Testis (tissue), 3 donors: ENCODE results near the gene CLUH. TPM values are rescaled to one million over a fixed set of nuclear protein-coding genes. Genes with fewer than 3 reads are reported as not detected.

ENCODE experiments used
- DNase-seq: peaks from one replicate; pipeline ENCODE4 v3.0.0-alpha.2; 2019
- H3K27ac ChIP-seq, 2 donors: fragments of 200-600 bp; sonication (generic); one replicate each; pipeline ENCODE4 v1.5.1; 2019
- H3K27me3 ChIP-seq: fragments of 200-600 bp; sonication (generic); one replicate; pipeline ENCODE4 v1.5.1; 2019
- H3K36me3 ChIP-seq: fragments of 200-600 bp; sonication (generic); one replicate; pipeline ENCODE4 v1.5.1; 2017; ENCODE audit warnings: low read depth; ENCODE audit errors: missing control alignments
- H3K4me1 ChIP-seq: fragments of 200-600 bp; sonication (generic); one replicate; pipeline ENCODE4 v1.5.1; 2019
- H3K4me3 ChIP-seq, 2 donors: fragments of 200-600 bp; sonication (generic); one replicate each; pipeline ENCODE4 v1.5.1; 2017 to 2019
- H3K9me3 ChIP-seq: fragments of 200-600 bp; sonication (generic); one replicate; pipeline ENCODE4 v1.5.1; 2017
- CTCF ChIP-seq, 3 experiments: fragments of 450-650 bp in 2 of 3; fragments of 200-600 bp in 1 of 3; sonication (generic) in 1 of 3; IDR thresholded peaks; one replicate each; pipeline ENCODE4 v1.5.1; 2016 to 2019; ENCODE audit warnings: antibody characterized with exemption in 3 of 3, mild to moderate bottlenecking in 2 of 3, moderate library complexity in 1 of 3
- POLR2A ChIP-seq: fragments of 450-650 bp; IDR thresholded peaks from one replicate; pipeline ENCODE4 v1.6.1; 2017; ENCODE audit warnings: antibody characterized with exemption, mild to moderate bottlenecking, moderate library complexity
- WGBS, 2 donors: methylation state at CpG; one replicate each; pipeline ENCODE4 v1.1.5; 2018; 5-methylcytosine and 5-hydroxymethylcytosine counted together
- intact Hi-C: fragments of 100-400 bp; cut with DNase I; formaldehyde crosslinking; loops from one replicate; pipeline ENCODE4 v1.15.1; 2023; ENCODE audit warnings: low total_unique reads
- polyA plus RNA-seq: library from polyadenylated mRNA; stranded (reverse); fragments of 350-450 nt; fragmentation: Illumina TruSeq; extraction: RNeasy Lipid Tissue Mini Kit (QIAGEN cat#74804); gene quantifications from one replicate; pipeline ENCODE4 v1.2.3, GENCODE V29; 2014; ENCODE audit warnings: low read depth, low replicate concordance; ENCODE audit not compliant: insufficient read depth
- total RNA-seq, 2 donors: library from RNA; depleted of rRNA; stranded (reverse); fragments of >200 nt; gene quantifications; one replicate each; pipeline ENCODE4 v1.2.3, GENCODE V29; 2016

Gene CLUH
- total and polyA plus RNA-seq, 3 donors from 2014 or later: 60.1 to 183 (median 173) TPM

GRCh38 chr17:2722611-2723010, 11.0 kb upstream of the CLUH start:
- 26 to 42% methylated on average over 6 to 10 of the region's 10 CpGs for WGBS, 2 donors
- intact Hi-C loops: no loop called here
- TF ChIP-seq CTCF (IDR thresholded peaks at IDR 0.05) (no peak), POLR2A (no peak)

GRCh38 chr17:2721603-2722002, 10.0 kb upstream of the CLUH start:
- intact Hi-C loops: no loop called here
- H3K4me3 ChIP-seq: no peak overlapping the region
- no peaks in the 10 kb centered on the region for H3K4me1 ChIP-seq
- no peaks in the 10 kb centered on the region for H3K9me3 ChIP-seq
- TF ChIP-seq CTCF (IDR thresholded peaks at IDR 0.05): no peak
- no peak for TF ChIP-seq POLR2A
- no peaks in the 10 kb centered on the region for H3K27me3 ChIP-seq
- H3K36me3 ChIP-seq: no peaks in the 10 kb centered on the region
- H3K27ac ChIP-seq: no peak overlapping the region
- WGBS, 2 donors: 72 to 84% methylated on average over 3 to 4 of the region's 4 CpGs
- no peak for DNase-seq

More at GRCh38 chr17:2722611-2723010, 11.0 kb upstream of the CLUH start:
- Histone ChIP-seq H3K27me3 (no peaks in the 10 kb centered on the region), H3K36me3 (no peaks in the 10 kb centered on the region), H3K4me1 (no peaks in the 10 kb centered on the region), H3K27ac (no peak overlapping the region), H3K9me3 (no peaks in the 10 kb centered on the region), H3K4me3 (no peak overlapping the region)
- DNase-seq: no peak

GRCh38 chr17:2719861-2720260, 8.3 kb upstream of the CLUH start:
- no peaks in the 10 kb centered on the region for H3K4me1 ChIP-seq
- intact Hi-C loops: no loop called here
- WGBS, 2 donors: 73 to 75% methylated on average over 3 to 4 of the region's 4 CpGs
- H3K36me3 ChIP-seq: no peaks in the 10 kb centered on the region
- DNase-seq: no peak
- no peak overlapping the region for H3K4me3 ChIP-seq
- TF ChIP-seq POLR2A: no peak
- no peak overlapping the region for H3K27ac ChIP-seq
- no peaks in the 10 kb centered on the region for H3K9me3 ChIP-seq
- H3K27me3 ChIP-seq: no peaks in the 10 kb centered on the region

- H3K4me3 ChIP-seq: no peak overlapping the region
- TF ChIP-seq POLR2A (no peak), CTCF (IDR thresholded peaks at IDR 0.05) (no peak)
- H3K9me3 ChIP-seq: no peaks in the 10 kb centered on the region
- intact Hi-C loops: no loop called here
- DNase-seq: no peak
- WGBS, 2 donors: 82 to 86% methylated on average over 13 of the region's 13 CpGs
- H3K27me3 ChIP-seq: no peaks in the 10 kb centered on the region
- no peak overlapping the region for H3K27ac ChIP-seq
- H3K4me1 ChIP-seq: no peaks in the 10 kb centered on the region
- H3K36me3 ChIP-seq: no peaks in the 10 kb centered on the region
Measured at GRCh38 chr17:2718150-2718938, 6.8 kb upstream of the CLUH start.

- H3K9me3 ChIP-seq: no peaks in the 10 kb centered on the region
- H3K36me3 ChIP-seq: no peaks in the 10 kb centered on the region
- TF ChIP-seq POLR2A: no peak
- TF ChIP-seq CTCF (IDR thresholded peaks at IDR 0.05): no peak
- 65 to 82% methylated on average over 5 of the region's 5 CpGs for WGBS, 2 donors
- H3K27me3 ChIP-seq: no peaks in the 10 kb centered on the region
- H3K27ac ChIP-seq: no peak overlapping the region
- no peak for DNase-seq
- peaks cover 7% of the 10 kb centered on the region for H3K4me1 ChIP-seq
- intact Hi-C loops: no loop called here
- H3K4me3 ChIP-seq: no peak overlapping the region
Measured at GRCh38 chr17:2716649-2717048, 5.1 kb upstream of the CLUH start.
